Thymus (tissue), 11 donors: ENCODE measurements around the gene PAN2. TPM values are rescaled to one million over a fixed set of nuclear protein-coding genes. Genes with fewer than 3 reads are reported as not detected.

Experiments used
- DNase-seq, 9 donors: peaks; one replicate each; pipeline ENCODE4 v3.0.0-alpha.2; 2013; ENCODE audit warnings: low spot score in 9 of 9, low read depth in 6 of 9, missing footprints in 1 of 9
- H3K27ac ChIP-seq, 2 donors: one replicate each; pipeline ENCODE4 v1.5.1; 2013; ENCODE audit warnings: control low read depth in 1 of 2, low read depth in 1 of 2, low read length in 1 of 2, mild to moderate bottlenecking in 1 of 2, moderate library complexity in 1 of 2
- H3K27me3 ChIP-seq, 2 donors: one replicate each; pipeline ENCODE4 v1.5.1; 2013; ENCODE audit warnings: low read length in 1 of 2; ENCODE audit not compliant: control insufficient read depth in 2 of 2, insufficient read depth in 1 of 2
- H3K36me3 ChIP-seq, 2 donors: one replicate each; pipeline ENCODE4 v1.5.1; 2013; ENCODE audit warnings: low read length in 1 of 2, mild to moderate bottlenecking in 1 of 2, moderate library complexity in 1 of 2; ENCODE audit not compliant: control insufficient read depth in 2 of 2, insufficient read depth in 2 of 2
- H3K4me1 ChIP-seq, 2 donors: one replicate each; pipeline ENCODE4 v1.5.1; 2013; ENCODE audit warnings: low read length in 2 of 2; ENCODE audit not compliant: control insufficient read depth in 2 of 2, insufficient read depth in 2 of 2
- H3K4me3 ChIP-seq, 2 donors: one replicate each; pipeline ENCODE4 v1.5.1; 2013; ENCODE audit warnings: low read length in 2 of 2, control low read depth in 1 of 2, mild to moderate bottlenecking in 1 of 2
- H3K9me3 ChIP-seq, 2 donors: one replicate each; pipeline ENCODE4 v1.5.1; 2013; ENCODE audit warnings: low read length in 1 of 2, mild to moderate bottlenecking in 1 of 2; ENCODE audit not compliant: control insufficient read depth in 2 of 2, insufficient read depth in 1 of 2
- WGBS: extraction: QIAGEN DNeasy Blood & Tissue Kit; methylation state at CpG from one replicate; pipeline ENCODE4 v1.1.7; 2013; 5-methylcytosine and 5-hydroxymethylcytosine counted together
- polyA plus RNA-seq: library from polyadenylated mRNA; stranded (reverse); fragments of 200-250 nt; gene quantifications from one replicate; pipeline ENCODE4 v1.2.3, GENCODE V29; 2013
- total RNA-seq: library from RNA; stranded (reverse); fragments of 120-200 nt; gene quantifications from one replicate; pipeline ENCODE4 v1.2.4, GENCODE V29; 2013
- donor health status: healthy.

The PAN2 gene
- total and polyA plus RNA-seq, 2 donors = 36.3 to 71.4 TPM

- WGBS = 49% methylated on average over 21 of the region's 21 CpGs
Measured at GRCh38 chr12:56267443-56268071, 66.2 kb downstream of the PAN2 start.

GRCh38 chr12:56266693-56267442 is 66.9 kb downstream of the PAN2 start, which contains the start of gene COQ10A:
COQ10A (plus strand) TSS chr12:56266942; CDS start chr12:56267119, 177 bp downstream.
- Histone ChIP-seq H3K4me3 (peak within 1 kb of the TSS; percentile 72 to 85), H3K27ac (peak within 1 kb of the TSS; percentile 96 to 98), H3K36me3 (peaks cover 9 to 29% of the 10 kb centered on the region in 2 donors), H3K27me3 (no peaks in the 10 kb centered on the region), H3K9me3 (no peaks in the 10 kb centered on the region), H3K4me1 (peaks cover 2 to 12% of the 10 kb centered on the region in 2 donors)
- under 1% methylated on average over 68 of the region's 68 CpGs for WGBS
- DNase-seq = peak; percentile 76 to 95 (median 85)

More at GRCh38 chr12:56267443-56268071, 66.2 kb downstream of the PAN2 start:
- Histone ChIP-seq H3K27me3 (no peaks in the 10 kb centered on the region), H3K27ac (peak overlapping the region in 1 of 2 donors; percentile 98), H3K36me3 (peaks cover 12 to 36% of the 10 kb centered on the region in 2 donors), H3K9me3 (no peaks in the 10 kb centered on the region), H3K4me1 (peaks cover 2 to 12% of the 10 kb centered on the region in 2 donors), H3K4me3 (peak overlapping the region; percentile 72 to 85)
- no peak for DNase-seq

Other genes with a start within 250 kb of the PAN2 start
- 170 TPM for gene PA2G4, start 229.4 kb downstream of the PAN2 start, total RNA-seq
- gene PA2G4, start 229.4 kb downstream of the PAN2 start, polyA plus RNA-seq = 67.9 TPM
- gene RPL41, start 217.4 kb downstream of the PAN2 start, total RNA-seq = 9,819 TPM
- gene RPL41, start 217.4 kb downstream of the PAN2 start, polyA plus RNA-seq = 5,569 TPM
- gene ZC3H10, start 215.7 kb downstream of the PAN2 start, total RNA-seq = 4.3 TPM
- gene ZC3H10, start 215.7 kb downstream of the PAN2 start, polyA plus RNA-seq = 3.1 TPM
- 63.4 TPM for gene ESYT1, start 205.7 kb downstream of the PAN2 start, total RNA-seq
- gene ESYT1, start 205.7 kb downstream of the PAN2 start, polyA plus RNA-seq = 39.2 TPM
- gene MYL6B, start 181.4 kb downstream of the PAN2 start, total RNA-seq = 101 TPM
- gene MYL6B, start 181.4 kb downstream of the PAN2 start, polyA plus RNA-seq = 60.9 TPM
- gene MYL6, start 175.6 kb downstream of the PAN2 start, total RNA-seq = 2,051 TPM
- 2,137 TPM for gene MYL6, start 175.6 kb downstream of the PAN2 start, polyA plus RNA-seq
- gene SMARCC2, start 144.5 kb downstream of the PAN2 start, total RNA-seq = 20.3 TPM
- gene SMARCC2, start 144.5 kb downstream of the PAN2 start, polyA plus RNA-seq = 25.9 TPM
- 26.8 TPM for gene RNF41, start 112.1 kb downstream of the PAN2 start, total RNA-seq
- 18.3 TPM for gene RNF41, start 112.1 kb downstream of the PAN2 start, polyA plus RNA-seq
- 21.6 TPM for gene NABP2, start 109.7 kb downstream of the PAN2 start, total RNA-seq
- 16.0 TPM for gene NABP2, start 109.7 kb downstream of the PAN2 start, polyA plus RNA-seq
- 0.24 TPM for gene SLC39A5, start 103.9 kb downstream of the PAN2 start, total RNA-seq
- 0.30 TPM for gene SLC39A5, start 103.9 kb downstream of the PAN2 start, polyA plus RNA-seq
- 2.9 TPM for gene ANKRD52, start 75.6 kb downstream of the PAN2 start, total RNA-seq
- 7.9 TPM for gene ANKRD52, start 75.6 kb downstream of the PAN2 start, polyA plus RNA-seq
- gene COQ10A, start 67.1 kb downstream of the PAN2 start, total RNA-seq = 9.4 TPM
- 24.9 TPM for gene COQ10A, start 67.1 kb downstream of the PAN2 start, polyA plus RNA-seq
- gene CS, start 33.7 kb downstream of the PAN2 start, total RNA-seq = 46.3 TPM
- 53.6 TPM for gene CS, start 33.7 kb downstream of the PAN2 start, polyA plus RNA-seq
- 92.4 TPM for gene CNPY2, start 18.0 kb downstream of the PAN2 start, total RNA-seq
- gene CNPY2, start 18.0 kb downstream of the PAN2 start, polyA plus RNA-seq = 83.1 TPM
- 14.4 TPM for gene IL23A, start 4.9 kb upstream of the PAN2 start, total RNA-seq
- 11.6 TPM for gene IL23A, start 4.9 kb upstream of the PAN2 start, polyA plus RNA-seq
- 73.3 TPM for gene STAT2, start 26.1 kb upstream of the PAN2 start, total RNA-seq
- 102 TPM for gene STAT2, start 26.1 kb upstream of the PAN2 start, polyA plus RNA-seq
- gene APOF, start 28.9 kb upstream of the PAN2 start, total RNA-seq = not detected
- gene APOF, start 28.9 kb upstream of the PAN2 start, polyA plus RNA-seq = not detected
- 15.8 TPM for gene TIMELESS, start 115.4 kb upstream of the PAN2 start, total RNA-seq
- gene TIMELESS, start 115.4 kb upstream of the PAN2 start, polyA plus RNA-seq = 8.4 TPM
- gene MIP, start 120.7 kb upstream of the PAN2 start, total RNA-seq = 0.09 TPM
- gene MIP, start 120.7 kb upstream of the PAN2 start, polyA plus RNA-seq = 0.02 TPM
- 1.2 TPM for gene SPRYD4, start 134.6 kb upstream of the PAN2 start, total RNA-seq
- 1.8 TPM for gene SPRYD4, start 134.6 kb upstream of the PAN2 start, polyA plus RNA-seq
- gene GLS2, start 154.2 kb upstream of the PAN2 start, total RNA-seq = 1.0 TPM
- 2.6 TPM for gene GLS2, start 154.2 kb upstream of the PAN2 start, polyA plus RNA-seq
- 3.2 TPM for gene RBMS2, start 187.8 kb upstream of the PAN2 start, total RNA-seq
- gene RBMS2, start 187.8 kb upstream of the PAN2 start, polyA plus RNA-seq = 4.9 TPM